GM19463 (cell line): Measurements from ENCODE around the gene ITGAD.
"Not testable (repeated sequence)": the region's sequence is repeated elsewhere in the genome, so short reads cannot be mapped to it uniquely, and the experiment has no call there.

Source experiments
- ATAC-seq: cut with Tn5 transposase; IDR thresholded peaks from one replicate; pipeline ENCODE4 v1.9.1; 2021; ENCODE audit warnings: mild to moderate bottlenecking, moderate library complexity; ENCODE audit not compliant: unreplicated experiment

ITGAD gene

GRCh38 chr16:31429314-31429713, 36.2 kb downstream of the ITGAD start:
- ATAC-seq: no peak

DNA sequence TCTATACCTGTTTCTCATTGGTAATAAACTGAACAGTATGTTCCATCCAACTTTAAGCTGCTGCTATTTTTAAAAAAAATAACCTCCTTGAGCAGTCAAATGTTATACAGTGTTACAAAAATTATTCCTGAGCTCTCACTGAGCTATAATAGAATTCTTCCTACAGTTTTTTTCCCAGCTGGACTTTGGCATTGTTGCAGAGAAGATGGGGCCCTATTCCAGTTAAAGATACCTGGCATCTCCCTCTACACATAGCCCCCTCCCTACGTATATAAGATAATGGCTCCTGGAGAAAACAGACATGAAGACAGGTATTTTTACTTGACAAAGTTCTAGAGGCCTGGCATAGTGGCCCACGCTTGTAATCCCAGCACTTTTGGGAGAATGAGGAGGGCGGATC, 36.7 kb downstream of the ITGAD start:
- ATAC-seq: no peak

DNA sequence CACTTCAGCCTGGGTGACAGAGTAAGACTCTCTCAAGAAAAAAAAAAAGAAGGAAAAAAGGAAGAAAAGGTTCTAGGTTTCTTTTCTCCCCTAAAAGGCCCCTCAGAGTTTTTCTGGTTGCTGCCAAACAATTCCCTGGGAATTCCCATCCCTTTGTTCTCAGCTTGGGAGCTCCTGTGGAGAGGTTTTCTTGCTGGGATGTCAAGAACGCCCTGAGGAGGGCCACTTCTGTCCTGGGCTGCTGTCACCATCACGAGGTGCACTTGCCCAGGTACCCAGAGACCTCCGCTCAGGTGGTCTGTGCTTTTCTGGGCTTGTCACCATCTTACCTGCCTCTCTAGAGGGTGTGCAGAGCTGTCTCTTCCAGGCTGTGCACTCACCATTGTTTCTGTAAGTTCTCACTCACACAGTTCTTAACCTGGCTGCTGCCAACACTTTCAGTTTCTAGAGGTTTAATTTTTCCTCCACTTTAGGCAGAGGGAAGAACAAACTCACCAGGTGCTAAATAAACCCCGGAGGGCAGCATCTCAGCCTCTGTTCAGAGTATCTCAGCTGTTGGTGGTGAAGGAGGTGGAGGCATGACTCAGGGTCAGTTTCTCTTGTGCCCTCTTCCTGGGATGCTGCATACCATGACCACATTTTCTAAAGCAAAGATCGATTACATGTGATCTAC, 37.4 kb downstream of the ITGAD start:
- ATAC-seq: no peak

- no peak for ATAC-seq
Observed at GRCh38 chr16:31435341-31436220, 42.4 kb downstream of the ITGAD start.

DNA sequence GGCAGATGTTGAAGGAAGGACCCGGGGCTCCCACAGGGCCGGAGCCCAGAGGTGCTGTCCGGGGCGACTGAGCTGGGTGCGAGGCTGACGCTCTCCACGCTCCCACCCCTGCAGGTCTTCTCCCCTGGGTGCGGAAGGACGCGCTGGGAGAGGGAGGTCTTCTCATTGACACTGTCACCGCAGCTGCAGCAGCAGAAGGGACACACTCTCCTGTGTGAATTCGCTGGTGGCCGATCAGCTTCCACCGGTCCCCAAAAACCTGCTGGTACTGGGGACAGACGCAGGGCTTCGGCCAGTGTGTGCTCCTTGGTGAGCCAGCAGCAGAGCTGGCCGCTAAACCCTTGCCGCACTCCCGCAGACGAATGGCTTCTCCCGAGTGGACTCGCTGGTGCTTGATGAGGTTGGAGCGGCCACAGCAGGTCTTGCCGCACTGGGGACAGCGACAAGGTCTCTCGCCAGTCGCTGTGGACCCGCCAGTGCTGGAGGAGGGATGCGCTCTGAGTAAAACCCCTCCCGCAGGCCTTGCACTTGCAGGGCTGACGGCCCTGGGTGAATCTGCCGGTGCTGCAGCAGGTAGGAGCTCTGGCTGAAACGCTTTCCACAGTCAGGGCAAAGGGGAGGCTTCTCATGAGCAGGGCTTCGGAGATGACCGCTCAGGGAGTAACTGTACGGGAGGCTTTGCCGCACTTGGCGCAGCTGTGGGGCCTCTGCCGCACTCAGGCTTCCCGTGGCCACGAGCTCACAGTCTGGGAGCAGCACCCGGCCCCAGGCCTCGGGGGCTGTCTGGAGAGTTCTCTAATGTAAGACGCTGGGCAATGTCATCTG, 43.3 kb downstream of the ITGAD start:
- no peak for ATAC-seq

GRCh38 chr16:31438414-31438813, 45.3 kb downstream of the ITGAD start:
- no peak for ATAC-seq

DNA sequence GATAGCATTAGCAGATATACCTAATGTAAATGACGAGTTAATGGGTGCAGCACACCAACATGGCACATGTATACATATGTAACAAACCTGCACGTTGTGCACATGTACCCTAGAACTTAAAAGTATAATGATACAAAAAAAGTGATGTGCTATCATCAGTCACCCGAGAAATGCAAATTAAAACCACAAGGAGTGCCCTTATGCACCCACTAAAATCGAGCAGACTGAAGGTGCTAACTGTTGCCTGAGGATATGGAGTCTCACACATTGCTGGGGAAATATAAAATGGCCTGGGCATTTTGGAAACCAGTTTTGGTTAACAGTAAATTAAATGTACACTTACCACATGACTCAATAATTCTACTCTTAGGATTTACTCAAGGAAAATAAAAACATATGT, 45.9 kb downstream of the ITGAD start:
- not testable (repeated sequence) for ATAC-seq

- ATAC-seq: no peak
Observed at GRCh38 chr16:31439519-31439918, 46.4 kb downstream of the ITGAD start.

GRCh38 chr16:31440516-31441184, 47.5 kb downstream of the ITGAD start:
- no peak for ATAC-seq

DNA sequence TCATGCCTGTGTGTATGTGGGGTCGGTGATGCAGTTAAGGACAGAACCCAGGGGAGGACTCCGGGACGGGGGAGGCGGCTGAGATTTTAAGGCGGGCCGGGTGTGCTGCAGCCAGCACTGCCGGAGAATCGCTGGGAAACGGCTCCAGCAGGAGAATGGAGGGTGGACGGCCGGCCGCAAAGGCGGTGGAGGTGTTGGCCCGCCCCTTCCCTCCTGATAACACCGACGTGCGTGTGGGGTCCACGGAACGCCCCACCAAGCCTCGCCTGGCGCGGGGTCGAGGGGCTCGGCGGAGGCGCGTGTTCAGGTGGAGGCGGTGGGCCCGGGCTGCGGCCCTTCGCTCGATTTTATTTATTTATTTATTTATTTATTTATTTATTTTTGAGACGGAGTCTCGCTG, 48.8 kb downstream of the ITGAD start:
- ATAC-seq: no peak

DNA sequence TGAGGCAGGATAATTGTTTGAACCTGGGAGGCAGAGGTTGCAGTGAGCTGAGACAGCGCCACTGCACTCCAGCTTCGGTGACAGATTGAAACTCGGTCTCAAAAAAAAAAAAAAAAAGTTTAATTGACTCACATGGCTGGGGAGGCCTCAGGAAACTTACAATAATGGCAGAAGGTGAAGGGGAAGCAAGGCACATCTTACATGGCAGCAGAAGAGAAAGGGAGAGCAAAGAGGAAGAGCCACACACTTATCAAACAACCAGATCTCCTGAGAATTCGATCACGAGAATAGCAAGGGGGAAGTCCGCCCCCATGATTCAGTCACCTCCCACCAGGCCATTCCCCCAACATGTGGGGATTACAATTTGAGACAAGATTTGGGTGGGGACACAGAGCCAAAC, 52.8 kb downstream of the ITGAD start:
- not testable (repeated sequence) for ATAC-seq

DNA sequence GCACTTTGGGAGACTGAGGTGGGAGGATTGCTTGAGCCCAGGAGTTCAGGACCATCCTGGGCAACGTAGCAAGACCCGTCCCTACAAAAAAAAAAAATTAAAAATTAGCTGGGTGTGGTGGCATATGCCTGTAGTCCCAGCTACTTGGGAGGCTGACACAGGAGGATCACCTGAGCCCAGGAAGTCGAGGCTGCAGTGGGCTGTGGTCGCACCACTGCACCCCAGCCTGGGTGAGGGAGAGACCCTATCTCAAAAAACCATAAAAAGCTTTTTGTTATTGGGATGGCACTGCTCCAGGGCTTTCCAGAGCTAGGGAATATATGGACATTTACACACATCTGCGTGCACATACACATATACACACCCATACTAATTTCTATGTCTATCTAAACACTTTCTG, 58.1 kb downstream of the ITGAD start:
- no peak for ATAC-seq

- ATAC-seq: peak; percentile 68
Observed at GRCh38 chr16:31451681-31452351, 58.7 kb downstream of the ITGAD start.

GRCh38 chr16:31452631-31453106, 59.5 kb downstream of the ITGAD start:
- ATAC-seq: no peak

DNA sequence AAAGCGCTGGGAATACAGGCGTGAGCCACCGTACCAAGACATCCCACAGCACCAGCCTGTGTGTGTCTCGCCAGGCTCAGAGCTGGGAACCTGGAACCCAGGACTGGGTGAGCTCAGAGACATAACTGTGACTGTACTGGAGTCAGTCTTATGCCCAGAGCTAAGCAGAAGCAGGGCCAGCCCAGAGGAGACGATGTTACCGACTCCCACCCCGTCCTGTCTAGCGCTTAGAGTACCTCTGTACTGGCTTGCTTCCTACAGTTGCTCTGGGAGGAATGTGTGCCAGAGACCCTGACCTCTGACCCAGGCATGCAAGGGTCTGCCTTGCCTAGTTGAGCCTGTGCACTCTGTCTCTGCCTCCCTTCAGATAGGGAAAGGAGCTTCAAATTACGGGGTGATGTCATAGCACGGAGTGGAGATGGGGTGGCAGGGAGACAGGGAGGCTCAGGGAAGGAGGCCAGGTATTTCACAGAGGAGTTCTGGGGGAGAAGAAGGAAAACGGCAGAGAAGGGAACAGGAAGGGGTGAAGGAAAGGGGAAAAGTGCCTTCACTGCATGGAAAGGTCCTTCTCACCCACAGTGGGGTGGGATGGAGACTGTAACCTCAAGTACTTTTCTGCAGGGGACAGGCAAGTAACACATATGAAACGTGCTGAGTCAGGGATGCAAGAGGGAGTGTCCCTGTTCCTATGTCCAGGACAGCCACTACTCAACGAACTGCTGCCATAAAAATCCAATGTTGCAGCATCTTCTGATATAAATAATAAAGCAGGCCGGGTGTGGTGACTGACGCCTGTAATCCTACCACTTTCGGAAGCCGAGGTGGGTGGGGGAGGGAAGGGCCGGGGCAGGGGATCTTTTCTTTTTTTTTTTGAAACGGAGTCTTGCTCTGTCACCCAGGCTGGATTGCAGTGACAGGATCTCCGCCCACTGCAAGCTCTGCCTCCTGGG, 60.4 kb downstream of the ITGAD start:
- no peak for ATAC-seq

DNA sequence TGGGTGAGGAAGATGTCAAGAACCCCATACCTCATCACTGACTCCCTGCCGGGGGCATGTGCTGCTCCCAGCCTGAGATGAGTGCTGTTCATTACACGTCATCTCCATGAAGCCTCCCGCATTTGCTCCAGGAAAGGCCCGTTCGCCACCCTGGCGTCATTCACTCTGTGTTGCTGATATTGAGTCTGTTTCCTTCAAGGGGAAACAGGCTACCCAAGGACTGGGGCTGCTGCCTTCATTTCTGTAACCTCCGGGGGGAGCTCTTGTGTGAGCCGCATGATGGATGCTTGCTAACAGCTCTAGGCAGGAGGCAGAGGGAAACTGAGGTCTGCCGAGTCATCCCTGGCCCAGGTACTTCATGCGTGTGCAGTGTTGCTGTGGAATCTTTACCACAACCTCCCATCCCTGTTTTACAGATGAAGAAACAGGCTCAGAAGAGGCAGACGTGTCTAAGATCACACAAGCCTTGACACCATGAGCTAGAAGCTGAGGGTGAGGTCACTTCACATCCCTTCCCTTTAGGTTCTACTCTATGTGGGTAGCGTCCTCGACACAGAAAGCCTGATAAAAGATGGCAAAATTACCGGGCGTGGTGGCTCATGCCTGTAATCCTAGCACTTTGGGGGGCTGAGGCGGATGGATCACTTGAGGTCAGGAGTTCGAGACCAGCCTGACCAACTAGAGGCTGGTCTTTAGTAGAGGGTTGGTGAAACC, 62.6 kb downstream of the ITGAD start:
- ATAC-seq: no peak

DNA sequence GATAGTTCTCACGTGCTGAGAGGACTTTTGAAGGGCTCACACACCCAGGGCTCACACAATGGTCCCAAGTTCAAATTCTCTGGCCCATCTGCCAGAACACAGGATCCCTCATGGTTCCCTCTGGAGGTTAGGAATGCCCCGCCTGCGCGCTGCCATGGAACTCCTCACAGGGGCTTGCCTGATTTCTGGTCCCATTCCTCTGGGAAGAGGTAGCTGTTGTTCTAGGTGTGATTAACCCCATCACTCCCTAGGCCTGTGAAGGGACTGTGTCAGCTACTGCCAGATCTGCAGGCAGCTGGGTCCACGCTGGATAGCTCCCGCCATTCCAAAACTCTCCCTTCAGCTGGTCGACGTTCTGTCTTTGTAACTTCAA, 63.8 kb downstream of the ITGAD start:
- no peak for ATAC-seq

- no peak for ATAC-seq
Observed at GRCh38 chr16:31458073-31458843, 65.1 kb downstream of the ITGAD start.
